Stimulated activated CD4-positive, alpha-beta T cell treated with anti-CD3 and anti-CD28 coated beads, Interleukin-4, amount 100 ng/mL, for 4 hours (primary cell): ENCODE measurements around the gene ARPC4.
"Not testable (repeated sequence)": the region's sequence is repeated elsewhere in the genome, so short reads cannot be mapped to it uniquely, and the experiment has no call there.

Experiments
- DNase-seq, 2 experiments: peaks; one replicate each; pipeline ENCODE4 v3.0.0-alpha.2; 2020

The ARPC4 gene

DNA sequence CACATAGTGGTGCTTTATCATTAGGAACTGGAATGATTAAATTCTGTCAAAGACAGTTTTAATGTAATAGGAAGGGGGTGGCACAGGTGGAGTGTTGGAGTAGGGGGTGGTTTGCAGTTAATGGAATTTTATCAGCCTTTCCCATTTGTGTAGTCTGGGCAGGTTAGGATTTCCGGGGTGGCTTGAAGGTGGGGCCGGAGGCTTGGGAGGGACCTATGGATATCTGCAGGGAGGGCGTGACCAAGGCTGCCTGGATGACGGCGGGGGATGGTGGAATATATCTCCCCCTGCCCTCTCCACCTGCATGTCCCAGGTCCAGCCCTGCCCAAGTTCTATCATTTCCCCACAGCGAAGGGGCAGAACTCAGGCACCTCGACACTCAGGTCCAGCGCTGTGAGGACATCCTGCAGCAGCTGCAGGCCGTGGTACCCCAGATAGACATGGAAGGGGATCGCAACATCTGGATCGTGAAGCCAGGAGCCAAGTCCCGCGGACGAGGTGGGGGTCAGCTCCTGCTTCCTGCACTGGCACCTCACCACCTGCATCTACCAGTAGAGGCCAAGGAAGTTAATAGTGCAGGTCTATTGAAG, 32.7 kb downstream of the ARPC4 start:
- no peak for DNase-seq

GRCh38 chr3:9826815-9827573, 34.1 kb downstream of the ARPC4 start:
- no peak for DNase-seq

DNA sequence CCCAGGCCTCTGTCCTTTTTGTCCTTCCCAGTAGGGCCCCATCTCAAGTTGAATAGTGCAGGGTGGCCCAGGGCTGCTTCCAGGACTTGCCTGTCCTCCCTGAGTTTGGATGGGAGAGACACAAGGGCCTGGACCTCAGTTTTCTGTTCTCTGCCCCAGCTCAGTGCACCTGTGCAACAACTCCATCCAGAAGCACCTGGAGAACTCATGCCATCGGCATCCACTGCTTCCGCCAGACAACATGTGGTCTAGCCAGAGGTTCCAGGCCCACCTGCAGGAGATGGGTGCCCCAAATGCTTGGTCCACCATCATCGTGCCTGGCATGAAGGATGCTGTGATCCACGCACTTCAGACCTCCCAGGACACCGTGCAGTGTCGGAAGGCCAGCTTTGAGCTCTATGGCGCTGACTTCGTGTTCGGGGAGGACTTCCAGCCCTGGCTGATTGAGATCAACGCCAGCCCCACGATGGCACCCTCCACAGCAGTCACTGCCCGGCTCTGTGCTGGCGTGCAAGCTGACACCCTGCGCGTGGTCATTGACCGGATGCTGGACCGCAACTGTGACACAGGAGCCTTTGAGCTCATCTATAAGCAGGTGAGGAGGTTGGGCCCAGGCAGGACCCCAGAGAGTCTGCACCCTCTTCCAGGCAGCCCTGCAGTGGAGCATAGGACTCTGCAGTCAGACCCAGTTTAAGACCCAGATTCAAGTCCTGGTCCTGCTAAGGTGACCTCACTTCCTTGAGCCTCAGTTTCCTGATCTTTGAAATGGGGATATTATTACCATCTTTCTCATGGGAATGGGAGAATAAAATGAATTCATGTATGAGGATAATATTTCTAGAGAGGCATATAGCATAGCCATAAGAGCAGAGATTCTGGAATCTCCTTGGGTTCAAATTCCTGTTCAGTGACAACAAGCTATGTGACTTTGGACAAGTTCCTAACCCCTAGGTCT, 36.2 kb downstream of the ARPC4 start:
- no peak for DNase-seq

DNA sequence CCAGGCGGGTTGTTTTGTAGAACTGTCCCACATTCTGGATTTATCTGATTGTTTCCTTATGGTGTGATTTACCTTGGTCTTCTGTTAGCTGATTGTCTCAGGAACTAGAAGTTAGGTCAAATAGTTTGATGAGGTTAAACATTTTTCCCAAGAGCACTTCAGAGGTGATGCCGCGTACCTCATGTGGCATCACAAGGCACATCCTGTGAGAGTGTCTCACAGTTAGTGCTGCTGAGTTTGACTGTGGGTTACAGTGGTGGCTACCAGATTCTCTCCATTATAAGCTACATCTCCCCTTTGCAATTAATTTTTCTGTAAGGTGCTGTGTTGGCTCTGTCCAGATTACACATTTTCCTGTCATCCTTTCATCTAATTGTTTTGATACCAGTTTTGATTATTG, 38.4 kb downstream of the ARPC4 start:
- DNase-seq = no peak

DNA sequence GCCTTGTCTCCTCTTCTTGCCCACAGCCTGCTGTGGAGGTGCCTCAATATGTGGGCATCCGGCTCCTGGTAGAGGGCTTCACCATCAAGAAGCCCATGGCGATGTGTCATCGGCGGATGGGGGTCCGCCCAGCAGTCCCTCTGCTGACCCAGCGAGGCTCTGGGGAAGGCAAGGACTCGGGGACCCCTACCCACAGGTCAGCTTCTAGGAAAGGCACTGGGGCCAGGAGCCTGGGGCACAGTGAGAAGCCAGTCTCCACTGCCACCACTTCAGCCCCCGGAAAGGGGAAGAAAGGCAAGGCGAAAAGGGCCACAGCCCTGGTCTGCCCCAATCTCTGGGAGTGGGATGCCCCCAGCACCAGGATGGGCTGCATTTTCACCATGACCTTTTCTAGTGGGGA, 40.2 kb downstream of the ARPC4 start:
- DNase-seq = no peak

GRCh38 chr3:9834520-9835380, 41.9 kb downstream of the ARPC4 start:
- DNase-seq = no peak

GRCh38 chr3:9837701-9838582, 45.1 kb downstream of the ARPC4 start:
- DNase-seq = no peak

- DNase-seq = no peak
Observed at GRCh38 chr3:9838856-9839255, 46.0 kb downstream of the ARPC4 start.

DNA sequence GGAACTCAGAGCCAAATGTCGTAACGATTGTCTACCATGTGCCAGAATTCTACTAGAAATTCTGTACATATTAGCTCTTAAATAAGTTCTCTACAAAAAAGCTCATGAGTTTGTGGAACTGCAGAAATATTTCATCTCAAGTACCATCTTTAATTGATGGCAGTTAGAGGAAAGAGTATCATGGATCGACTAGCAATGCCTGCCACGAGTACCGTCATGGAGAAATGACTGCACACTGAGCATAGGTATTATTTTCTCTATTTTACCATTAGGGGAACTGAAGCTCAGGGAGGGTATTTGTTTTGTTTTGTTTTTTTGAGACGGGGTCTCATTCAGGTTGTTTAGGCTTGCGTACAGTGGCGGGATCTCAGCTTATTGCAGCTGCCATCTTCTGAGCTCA, 48.1 kb downstream of the ARPC4 start:
- DNase-seq = no peak

- DNase-seq = peak; percentile 92 to 98
Observed at GRCh38 chr3:9843715-9844438, 51.0 kb downstream of the ARPC4 start, which contains the start of gene RPUSD3. TSS of gene RPUSD3 (minus strand) at chr3:9844008. CDS start at chr3:9843990, 18 bp downstream.

GRCh38 chr3:9846231-9846630, 53.3 kb downstream of the ARPC4 start:
- no peak for DNase-seq

DNA sequence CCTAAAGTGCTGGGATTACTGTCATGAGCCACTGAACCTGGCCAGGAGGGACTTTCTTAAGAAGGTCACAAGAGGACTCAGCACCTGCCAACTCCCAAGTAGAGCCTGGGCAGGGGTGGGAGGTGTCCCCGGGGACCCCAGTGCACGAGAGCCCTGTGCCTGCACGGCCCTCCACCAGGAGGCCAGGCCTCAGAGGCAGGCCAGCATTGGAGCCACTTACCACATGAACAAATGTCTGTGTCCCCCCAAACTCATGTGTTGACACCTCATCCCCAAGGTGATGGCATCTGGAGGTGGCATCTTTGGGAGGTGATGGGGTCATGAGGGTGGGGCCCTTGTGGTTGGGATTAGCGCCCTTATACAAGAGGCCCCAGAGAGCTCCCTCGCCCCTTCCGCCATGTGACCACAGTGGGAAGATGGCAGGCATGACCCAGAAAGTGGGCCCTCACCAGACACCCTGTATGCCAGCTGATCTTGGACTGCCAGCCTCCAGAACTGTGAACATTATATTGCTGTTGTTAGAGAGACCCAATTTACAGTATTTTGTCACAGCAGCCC, 54.1 kb downstream of the ARPC4 start:
- no peak for DNase-seq

DNA sequence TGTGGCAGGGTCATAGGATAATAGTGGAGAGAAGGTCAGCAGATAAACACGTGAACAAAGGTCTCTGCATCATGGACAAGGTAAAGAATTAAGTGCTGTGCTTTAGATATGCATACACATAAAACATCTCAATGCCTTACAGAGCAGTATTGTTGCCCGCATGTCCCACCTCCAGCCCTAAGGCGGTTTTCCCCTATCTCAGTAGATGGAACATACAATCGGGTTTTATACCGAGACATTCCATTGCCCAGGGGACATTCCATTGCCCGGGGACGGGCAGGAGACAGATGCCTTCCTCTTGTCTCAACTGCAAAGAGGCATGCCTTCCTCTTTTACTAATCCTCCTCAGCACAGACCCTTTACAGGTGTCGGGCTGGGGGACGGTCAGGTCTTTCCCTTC, 55.0 kb downstream of the ARPC4 start:
- DNase-seq = not testable (repeated sequence)

DNA sequence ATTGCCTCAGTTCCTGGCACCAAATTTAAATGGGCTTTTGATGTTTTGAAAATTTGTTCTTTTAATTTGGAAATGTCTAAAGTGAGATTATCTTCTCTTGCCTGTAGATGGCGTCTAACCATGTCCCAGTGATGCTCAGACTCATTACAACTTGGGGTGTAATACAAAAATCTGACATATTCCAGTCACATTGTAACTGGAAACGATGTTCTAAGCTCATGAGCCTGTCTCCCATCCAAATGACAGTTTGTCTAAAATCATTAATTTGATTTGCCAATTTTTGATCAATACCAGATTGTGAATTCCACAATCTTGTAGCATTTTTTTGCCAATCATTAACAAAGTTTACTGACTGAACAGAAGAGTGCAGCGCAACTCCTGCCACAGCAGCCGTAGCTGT, 56.0 kb downstream of the ARPC4 start:
- not testable (repeated sequence) for DNase-seq

DNA sequence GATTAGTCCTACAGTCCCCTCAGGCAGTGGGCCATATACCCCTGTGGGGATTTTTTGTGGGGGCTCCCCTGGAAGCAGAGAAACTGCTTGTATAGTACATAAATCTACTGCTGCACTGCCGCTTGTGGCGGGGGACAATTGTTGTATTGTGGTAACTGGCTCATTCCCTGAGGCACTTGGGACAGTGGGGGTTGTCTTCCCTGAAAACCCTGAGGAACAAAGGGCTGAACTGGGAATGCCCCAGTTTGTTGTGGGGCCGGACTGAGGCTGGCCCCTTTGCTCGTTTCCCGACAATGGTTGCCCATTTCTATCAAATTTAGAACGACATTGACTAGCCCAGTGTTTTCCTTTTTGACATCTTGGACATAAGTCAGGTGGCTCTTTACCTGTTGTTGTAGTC, 58.5 kb downstream of the ARPC4 start:
- not testable (repeated sequence) for DNase-seq

- DNase-seq = not testable (repeated sequence)
Observed at GRCh38 chr3:9851926-9852325, 59.0 kb downstream of the ARPC4 start.

- no peak for DNase-seq
Observed at GRCh38 chr3:9852528-9852927, 59.6 kb downstream of the ARPC4 start.

GRCh38 chr3:9854291-9854940, 61.5 kb downstream of the ARPC4 start:
- DNase-seq = not testable (repeated sequence)

GRCh38 chr3:9855594-9855993, 62.7 kb downstream of the ARPC4 start:
- no peak for DNase-seq
